Kidney (tissue), 14 donors: ENCODE results near the gene UGT2B7. TPM values are rescaled to one million over a fixed set of nuclear protein-coding genes. Genes with fewer than 3 reads are reported as not detected.
A peak's percentile ranks its signal among the peaks of the same experiment; 100 is the strongest.

Experiments
- DNase-seq, 5 donors: peaks; one replicate each; pipeline ENCODE4 v3.0.0-alpha.2; 2013 to 2020
- FAIRE-seq: peaks from 2 replicates; lab custom pipeline; 2012; peaks lifted over from hg19 to GRCh38; lab: Jason Lieb, UNC
- H3K27ac ChIP-seq, 2 donors: one replicate each; pipeline ENCODE4 v1.7.0; 2013; ENCODE audit warnings: low read depth in 2 of 2, low read length in 2 of 2, inconsistent platforms in 1 of 2
- H3K27me3 ChIP-seq: one replicate; pipeline ENCODE4 v1.7.1; 2013; ENCODE audit warnings: low read length, inconsistent platforms; ENCODE audit not compliant: control insufficient read depth, insufficient read depth
- H3K36me3 ChIP-seq, 3 donors: one replicate each; pipeline versions ENCODE4 v1.7.0 to v1.7.1; 2013; ENCODE audit warnings: low read length in 3 of 3, control low read depth in 1 of 3, inconsistent platforms in 1 of 3; ENCODE audit not compliant: insufficient read depth in 3 of 3, control insufficient read depth in 2 of 3
- H3K4me1 ChIP-seq, 3 donors: one replicate each; pipeline versions ENCODE4 v1.7.0 to v1.7.1; 2013; ENCODE audit warnings: low read length in 3 of 3, inconsistent platforms in 1 of 3, low read depth in 1 of 3; ENCODE audit not compliant: control insufficient read depth in 2 of 3, insufficient read depth in 2 of 3
- H3K4me3 ChIP-seq, 3 donors: one replicate each; pipeline versions ENCODE4 v1.7.0 to v1.8.1; 2013; ENCODE audit warnings: low read length in 3 of 3, control low read depth in 1 of 3, inconsistent platforms in 1 of 3
- H3K9ac ChIP-seq, 3 donors: one replicate each; pipeline versions ENCODE4 v1.7.0 to v1.7.1; 2013; ENCODE audit warnings: low read length in 3 of 3, control low read depth in 1 of 3, inconsistent platforms in 1 of 3
- H3K9me3 ChIP-seq, 3 donors: one replicate each; pipeline versions ENCODE4 v1.7.0 to v1.7.1; 2013; ENCODE audit warnings: low read length in 3 of 3, control low read depth in 1 of 3, inconsistent platforms in 1 of 3; ENCODE audit not compliant: control insufficient read depth in 2 of 3, insufficient read depth in 1 of 3
- intact Hi-C: fragments of 100-400 bp; cut with DNase I; formaldehyde crosslinking; loops from one replicate; pipeline ENCODE4 v1.11.1; 2022
- polyA plus RNA-seq: library from polyadenylated mRNA; stranded (reverse); fragments of 350-450 nt; fragmentation: Illumina TruSeq; extraction: RNeasy Lipid Tissue Mini Kit (QIAGEN cat#74804); gene quantifications from one replicate; pipeline ENCODE4 v1.2.3, GENCODE V29; 2014; ENCODE audit warnings: low read depth, low replicate concordance; ENCODE audit not compliant: insufficient read depth
- total RNA-seq: library from RNA; stranded (reverse); fragmentation: NEBNext Ultra II Directional; extraction: Animal tissue kit (Norgen Biotek cat#: 25700); gene quantifications from one replicate; pipeline ENCODE4 v1.2.1, GENCODE V29; 2021
- TF ChIP-seq, protein P1 (sequence below): IDR thresholded peaks from 3 replicates; pipeline ENCODE4 v1.5.1; 2012; ENCODE audit warnings: mild to moderate bottlenecking, moderate library complexity, borderline replicate concordance; ENCODE audit not compliant: insufficient read depth; ENCODE audit errors: extremely low read depth
- donor health status: control.
- donor health status: control.
- donor health status: control.
- donor health status: control.
- donor health status: control.
- donor health status: DM: yes; HTN: yes; CAD: no.
- donor health status: Normal renal cell carcinoma (clear cell type).

UGT2B7 gene
- total and polyA plus RNA-seq, 2 donors from 2014 or later: 161 to 390 TPM

DNA sequence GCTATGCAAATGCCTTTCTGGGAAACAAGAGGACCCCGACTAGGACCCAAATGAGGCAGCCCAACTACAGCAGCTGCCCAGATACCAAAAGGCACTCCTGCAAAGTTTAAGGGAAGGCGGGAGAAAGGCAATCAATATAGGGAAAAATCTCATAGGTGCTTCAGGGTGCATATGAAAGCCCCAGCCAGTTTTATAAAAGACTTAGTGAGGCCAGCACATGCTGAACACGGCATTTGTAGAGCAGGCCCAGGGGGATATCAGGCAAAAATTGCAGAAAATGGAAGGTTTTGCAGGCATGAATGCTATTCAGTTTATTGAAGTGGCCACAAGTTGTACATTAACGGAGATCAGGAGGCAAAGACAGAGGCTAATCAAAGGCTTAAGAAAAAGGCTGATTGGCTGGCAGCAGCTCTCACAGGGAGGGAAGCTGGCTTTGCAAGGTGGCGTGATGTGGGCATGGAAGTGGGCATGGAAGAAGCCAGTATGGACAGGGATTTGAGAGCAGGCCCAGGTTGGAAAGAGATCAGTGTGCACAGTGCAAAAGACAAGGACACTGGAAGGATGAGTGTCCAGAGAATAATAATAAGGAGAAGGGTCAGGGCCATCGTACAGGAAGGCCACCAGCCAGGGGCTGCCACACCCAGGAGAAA, 37.7 kb upstream of the UGT2B7 start:
- no peak for FAIRE-seq
- Histone ChIP-seq H3K9me3 (no peaks in the 10 kb centered on the region), H3K27me3 (no peaks in the 10 kb centered on the region), H3K36me3 (no peaks in the 10 kb centered on the region), H3K4me3 (peak overlapping the region in 2 of 3 donors; percentile 63 to 64), H3K4me1 (peaks cover 0 to 12% (median 9%) of the 10 kb centered on the region in 3 donors), H3K27ac (peak overlapping the region; percentile 89 to 91), H3K9ac (peak overlapping the region in 2 of 3 donors; percentile 9 to 80)
- peak in 2 of 5 donors; percentile 12 to 17 for DNase-seq
- TF ChIP-seq, protein P1, sequence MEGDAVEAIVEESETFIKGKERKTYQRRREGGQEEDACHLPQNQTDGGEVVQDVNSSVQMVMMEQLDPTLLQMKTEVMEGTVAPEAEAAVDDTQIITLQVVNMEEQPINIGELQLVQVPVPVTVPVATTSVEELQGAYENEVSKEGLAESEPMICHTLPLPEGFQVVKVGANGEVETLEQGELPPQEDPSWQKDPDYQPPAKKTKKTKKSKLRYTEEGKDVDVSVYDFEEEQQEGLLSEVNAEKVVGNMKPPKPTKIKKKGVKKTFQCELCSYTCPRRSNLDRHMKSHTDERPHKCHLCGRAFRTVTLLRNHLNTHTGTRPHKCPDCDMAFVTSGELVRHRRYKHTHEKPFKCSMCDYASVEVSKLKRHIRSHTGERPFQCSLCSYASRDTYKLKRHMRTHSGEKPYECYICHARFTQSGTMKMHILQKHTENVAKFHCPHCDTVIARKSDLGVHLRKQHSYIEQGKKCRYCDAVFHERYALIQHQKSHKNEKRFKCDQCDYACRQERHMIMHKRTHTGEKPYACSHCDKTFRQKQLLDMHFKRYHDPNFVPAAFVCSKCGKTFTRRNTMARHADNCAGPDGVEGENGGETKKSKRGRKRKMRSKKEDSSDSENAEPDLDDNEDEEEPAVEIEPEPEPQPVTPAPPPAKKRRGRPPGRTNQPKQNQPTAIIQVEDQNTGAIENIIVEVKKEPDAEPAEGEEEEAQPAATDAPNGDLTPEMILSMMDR: no peak
- intact Hi-C loops: no loop called here

DNA sequence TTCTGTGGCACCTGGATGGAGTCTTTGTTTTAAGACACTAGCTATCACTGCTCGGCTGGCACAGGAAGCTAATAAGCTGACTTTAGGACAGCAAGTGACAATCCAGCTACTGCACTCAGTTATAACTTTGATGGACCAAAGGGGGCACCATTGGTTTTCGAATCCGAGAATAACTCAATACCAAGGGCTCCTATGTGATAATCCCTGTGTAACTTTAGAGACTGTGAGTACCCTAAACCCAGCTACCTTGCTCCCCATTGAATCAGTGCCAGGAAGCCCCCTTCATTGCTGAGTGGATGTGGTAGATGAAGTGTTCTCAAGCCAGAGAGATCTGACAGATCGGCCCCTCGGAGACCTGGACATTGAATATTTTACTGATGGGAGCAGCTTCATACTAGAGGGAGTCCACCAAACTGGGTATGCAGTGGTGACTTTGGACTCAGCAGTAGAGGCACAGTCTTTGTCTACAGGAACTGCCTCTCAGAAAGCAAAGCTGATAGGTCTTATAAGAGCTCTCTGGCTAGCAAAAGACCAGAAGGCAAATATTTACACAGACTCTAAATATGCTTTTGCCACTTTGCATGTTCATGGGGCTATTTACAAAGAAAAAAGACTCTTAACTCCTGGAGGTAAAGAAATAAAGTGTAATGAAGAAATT, 35.5 kb upstream of the UGT2B7 start:
- TF ChIP-seq, protein P1: no peak
- peaks cover 0 to 12% (median 9%) of the 10 kb centered on the region in 3 donors for H3K4me1 ChIP-seq
- no peak for FAIRE-seq
- no peaks in the 10 kb centered on the region for H3K9me3 ChIP-seq
- no peaks in the 10 kb centered on the region for H3K36me3 ChIP-seq
- DNase-seq: no peak
- no peak overlapping the region for H3K27ac ChIP-seq
- H3K4me3 ChIP-seq: no peak overlapping the region
- intact Hi-C loops: no loop called here
- H3K9ac ChIP-seq: no peak overlapping the region
- no peaks in the 10 kb centered on the region for H3K27me3 ChIP-seq

DNA sequence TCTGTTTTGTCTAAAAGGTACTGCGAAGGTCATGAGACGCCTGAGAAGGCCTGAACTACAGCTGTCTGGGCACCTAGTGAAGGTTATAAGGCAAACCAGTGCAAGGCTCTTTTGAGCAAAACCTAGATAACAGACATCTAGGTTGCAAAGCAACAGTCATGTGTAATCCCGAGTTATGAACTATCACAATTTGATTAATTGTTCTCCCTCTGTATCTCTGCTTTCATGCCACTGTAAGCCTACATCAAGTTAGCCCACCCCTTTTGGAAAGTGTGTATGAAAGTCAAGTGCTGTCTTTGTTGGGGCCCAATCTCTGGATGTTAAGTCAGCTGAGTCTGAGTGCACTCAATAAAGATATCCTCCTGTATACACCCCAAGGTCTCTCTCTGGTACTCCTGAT, 31.9 kb upstream of the UGT2B7 start:
- DNase-seq (no peak), FAIRE-seq (no peak)
- H3K27ac ChIP-seq: no peak overlapping the region
- no peaks in the 10 kb centered on the region for H3K27me3 ChIP-seq
- TF ChIP-seq, protein P1: no peak
- no peaks in the 10 kb centered on the region for H3K36me3 ChIP-seq
- intact Hi-C loops: no loop called here
- peaks cover 0 to under 1% (median 0%) of the 10 kb centered on the region in 3 donors for H3K4me1 ChIP-seq
- no peaks in the 10 kb centered on the region for H3K9me3 ChIP-seq
- no peak overlapping the region for H3K4me3 ChIP-seq
- no peak overlapping the region for H3K9ac ChIP-seq
